BLaER1 (cell line): ENCODE results near the gene NXPH4.

Source experiments
- H3K27ac ChIP-seq: shearing (Covaris generic); formaldehyde crosslinking; 2 replicates; pipeline ENCODE4 v1.8.1; 2022
- H3K27me3 ChIP-seq: shearing (Covaris generic); formaldehyde crosslinking; 2 replicates; pipeline ENCODE4 v1.8.1; 2022
- H3K36me3 ChIP-seq: shearing (Covaris generic); formaldehyde crosslinking; 2 replicates; pipeline ENCODE4 v1.8.1; 2022
- H3K4me1 ChIP-seq: shearing (Covaris generic); formaldehyde crosslinking; 2 replicates; pipeline ENCODE4 v1.8.1; 2022
- H3K4me2 ChIP-seq: shearing (Covaris generic); formaldehyde crosslinking; 2 replicates; pipeline ENCODE4 v1.8.1; 2022
- H3K4me3 ChIP-seq: shearing (Covaris generic); formaldehyde crosslinking; 2 replicates; pipeline ENCODE4 v1.8.1; 2022
- H3K9ac ChIP-seq: shearing (Covaris generic); formaldehyde crosslinking; 2 replicates; pipeline ENCODE4 v1.8.1; 2022
- H3K9me3 ChIP-seq: shearing (Covaris generic); formaldehyde crosslinking; 2 replicates; pipeline ENCODE4 v1.8.1; 2022
- H4K20me1 ChIP-seq: shearing (Covaris generic); formaldehyde crosslinking; 2 replicates; pipeline ENCODE4 v1.8.1; 2022
- Cebpa-rat ChIP-seq: shearing (Covaris generic); IDR thresholded peaks from 2 replicates; pipeline ENCODE4 v1.8.1; 2022

The NXPH4 gene

GRCh38 chr12:57222286-57223190 lies 5.9 kb downstream of the NXPH4 start:
- Histone ChIP-seq H3K9ac (no peak overlapping the region), H3K36me3 (no peaks in the 10 kb centered on the region), H3K27me3 (peaks cover 98% of the 10 kb centered on the region), H3K4me1 (peaks cover 52% of the 10 kb centered on the region), H4K20me1 (peaks cover 67% of the 10 kb centered on the region), H3K4me3 (no peak overlapping the region), H3K27ac (no peak overlapping the region), H3K9me3 (no peaks in the 10 kb centered on the region), H3K4me2 (peak overlapping the region; percentile 61; the same call in 1 of the 2 replicates)
- TF ChIP-seq Cebpa-rat, result no peak

- H3K9me3 ChIP-seq, result no peaks in the 10 kb centered on the region
- peaks cover 89% of the 10 kb centered on the region for H3K27me3 ChIP-seq
- H4K20me1 ChIP-seq, result peaks cover 58% of the 10 kb centered on the region
- no peak overlapping the region for H3K4me3 ChIP-seq
- no peak overlapping the region for H3K27ac ChIP-seq
- no peaks in the 10 kb centered on the region for H3K36me3 ChIP-seq
- TF ChIP-seq Cebpa-rat, result no peak
- peaks cover 58% of the 10 kb centered on the region for H3K4me1 ChIP-seq
- no peak overlapping the region for H3K9ac ChIP-seq
- H3K4me2 ChIP-seq, result peak overlapping the region; percentile 61
Measured at GRCh38 chr12:57223191-57224165, 6.9 kb downstream of the NXPH4 start.

GRCh38 chr12:57224278-57224972 lies 7.8 kb downstream of the NXPH4 start:
- H4K20me1 ChIP-seq, result peaks cover 48% of the 10 kb centered on the region
- H3K27me3 ChIP-seq, result peaks cover 79% of the 10 kb centered on the region
- H3K4me3 ChIP-seq, result no peak overlapping the region
- H3K9me3 ChIP-seq, result no peaks in the 10 kb centered on the region
- H3K27ac ChIP-seq, result no peak overlapping the region
- peak overlapping the region; percentile 99 for H3K4me2 ChIP-seq
- peaks cover 67% of the 10 kb centered on the region for H3K4me1 ChIP-seq
- TF ChIP-seq Cebpa-rat, result no peak
- H3K9ac ChIP-seq, result no peak overlapping the region
- H3K36me3 ChIP-seq, result no peaks in the 10 kb centered on the region

GRCh38 chr12:57224973-57225679 lies 8.5 kb downstream of the NXPH4 start:
- Histone ChIP-seq H3K36me3 (no peaks in the 10 kb centered on the region), H3K9ac (no peak overlapping the region), H3K4me3 (peak overlapping the region; percentile 34; the same call in 1 of the 2 replicates), H3K9me3 (no peaks in the 10 kb centered on the region), H3K4me1 (peaks cover 68% of the 10 kb centered on the region), H4K20me1 (peaks cover 43% of the 10 kb centered on the region), H3K27ac (no peak overlapping the region), H3K27me3 (peaks cover 72% of the 10 kb centered on the region), H3K4me2 (peak overlapping the region; percentile 99)
- TF ChIP-seq Cebpa-rat, result no peak

GRCh38 chr12:57225680-57226210 lies 9.2 kb downstream of the NXPH4 start:
- TF ChIP-seq Cebpa-rat, result no peak
- Histone ChIP-seq H3K4me1 (peaks cover 74% of the 10 kb centered on the region), H4K20me1 (peaks cover 46% of the 10 kb centered on the region), H3K9ac (no peak overlapping the region), H3K27ac (no peak overlapping the region), H3K27me3 (peaks cover 66% of the 10 kb centered on the region), H3K9me3 (no peaks in the 10 kb centered on the region), H3K4me3 (peak overlapping the region; percentile 34; the same call in 1 of the 2 replicates), H3K36me3 (no peaks in the 10 kb centered on the region), H3K4me2 (peak overlapping the region; percentile 99)

- 0 out of 2 replicates have a peak overlapping the region, but pooled peaks have one; percentile 56 for H3K9ac ChIP-seq
- peaks cover 84% of the 10 kb centered on the region for H3K4me1 ChIP-seq
- H3K4me3 ChIP-seq, result peak overlapping the region; percentile 61
Measured at GRCh38 chr12:57226588-57227314, 10.2 kb downstream of the NXPH4 start.

GRCh38 chr12:57227315-57228115 lies 10.9 kb downstream of the NXPH4 start:
- H3K4me3 ChIP-seq, result peak overlapping the region; percentile 61
- H3K4me2 ChIP-seq, result peak overlapping the region; percentile 99
- peaks cover 55% of the 10 kb centered on the region for H3K27me3 ChIP-seq
- H4K20me1 ChIP-seq, result peaks cover 46% of the 10 kb centered on the region
- H3K9ac ChIP-seq, result 0 out of 2 replicates have a peak overlapping the region, but pooled peaks have one; percentile 56
- H3K36me3 ChIP-seq, result peaks cover 17% of the 10 kb centered on the region
- no peaks in the 10 kb centered on the region for H3K9me3 ChIP-seq
- peaks cover 92% of the 10 kb centered on the region for H3K4me1 ChIP-seq
- no peak for TF ChIP-seq Cebpa-rat
- H3K27ac ChIP-seq, result no peak overlapping the region

More at GRCh38 chr12:57226588-57227314, 10.2 kb downstream of the NXPH4 start:
- H3K9me3 ChIP-seq, result no peaks in the 10 kb centered on the region
- peaks cover 9% of the 10 kb centered on the region for H3K36me3 ChIP-seq
- TF ChIP-seq Cebpa-rat, result no peak
- no peak overlapping the region for H3K27ac ChIP-seq
- peaks cover 46% of the 10 kb centered on the region for H4K20me1 ChIP-seq
- peak overlapping the region; percentile 99 for H3K4me2 ChIP-seq
- peaks cover 56% of the 10 kb centered on the region for H3K27me3 ChIP-seq
